A673 (cell line): ENCODE data around the gene IL37.

Experiments
- CTCF ChIP-seq: fragments of 300-800, 200-600 bp; sonication (generic); conservative IDR thresholded peaks from 2 replicates; pipeline ENCODE4 v1.5.1; 2017; ENCODE audit warnings: low read depth, mild to moderate bottlenecking, antibody characterized with exemption, low read length, moderate library complexity, mixed read lengths
- EZH2 ChIP-seq: fragments of 200-600 bp; sonication (generic); IDR thresholded peaks from 2 replicates; pipeline ENCODE4 v1.6.1; 2017; ENCODE audit warnings: borderline replicate concordance, low read depth, mild to moderate bottlenecking, mixed read lengths, antibody characterized with exemption, low read length; ENCODE audit not compliant: poor library complexity, severe bottlenecking

DNA sequence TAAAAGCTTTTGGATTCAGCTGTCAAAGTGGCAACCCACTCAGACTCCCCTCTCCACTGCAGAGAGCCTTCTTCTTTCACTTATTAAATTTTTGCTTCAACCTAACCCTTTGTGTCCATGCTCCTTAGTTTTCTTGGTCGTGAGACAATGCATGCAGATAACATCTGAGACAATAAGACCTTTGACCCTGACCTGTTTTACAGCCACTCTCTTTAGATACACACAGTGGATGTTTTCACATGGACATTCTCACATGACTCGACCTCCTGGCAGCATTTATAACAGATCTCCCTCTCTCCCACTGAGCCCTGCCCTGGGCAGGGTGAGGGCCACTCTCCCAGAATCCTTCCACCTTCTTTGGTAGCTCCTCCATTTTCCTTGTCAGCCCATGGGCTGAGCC is 36.4 kb downstream of the IL37 start:
- TF ChIP-seq CTCF (no peak), EZH2 (no peak)
